AG10803 (cell line): ENCODE data around the gene MYO5B.
A peak's percentile ranks its signal among the peaks of the same experiment; 100 is the strongest.

Source experiments
- DNase-seq: peaks from one replicate; pipeline ENCODE4 v3.0.0; 2010; ENCODE audit warnings: low read depth
- H3K4me3 ChIP-seq: 2 replicates; pipeline ENCODE4 v1.5.1; 2011; ENCODE audit warnings: mild to moderate bottlenecking, low read length, control low read depth
- CTCF ChIP-seq: conservative IDR thresholded peaks from 2 replicates; pipeline ENCODE4 v1.5.1; 2011; ENCODE audit warnings: mild to moderate bottlenecking, low read length, control low read depth, inconsistent platforms

Gene MYO5B

GRCh38 chr18:49854681-49855080 lies 340.3 kb downstream of the MYO5B start:
- no peak for DNase-seq
- TF ChIP-seq CTCF: no peak
- H3K4me3 ChIP-seq: no peak overlapping the region

GRCh38 chr18:49853436-49853835 lies 341.5 kb downstream of the MYO5B start:
- no peak for TF ChIP-seq CTCF
- no peak for DNase-seq
- H3K4me3 ChIP-seq: no peak overlapping the region

DNA sequence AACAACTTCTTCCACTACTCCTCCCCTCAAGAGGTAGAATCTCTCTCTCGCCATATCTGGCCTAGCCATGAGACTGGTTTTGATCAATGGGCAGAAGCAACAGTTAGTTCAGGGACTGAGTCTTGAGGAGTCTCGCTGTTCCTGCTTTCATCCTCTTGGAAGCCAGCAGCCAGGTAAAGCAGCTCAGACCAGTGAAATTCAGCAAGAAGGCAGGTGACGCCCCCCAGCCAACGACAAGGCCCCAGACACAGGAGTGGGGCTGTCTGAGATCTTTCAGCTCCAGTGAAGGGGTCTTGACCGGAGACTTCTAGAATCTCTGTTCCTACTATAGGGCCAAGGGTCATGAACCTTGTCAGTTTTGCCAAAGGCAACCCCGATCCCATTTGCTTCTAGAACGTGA lies 341.9 kb downstream of the MYO5B start:
- DNase-seq: no peak
- H3K4me3 ChIP-seq: no peak overlapping the region
- no peak for TF ChIP-seq CTCF

GRCh38 chr18:49851624-49852023 lies 343.3 kb downstream of the MYO5B start:
- no peak for DNase-seq
- no peak for TF ChIP-seq CTCF
- H3K4me3 ChIP-seq: no peak overlapping the region

DNA sequence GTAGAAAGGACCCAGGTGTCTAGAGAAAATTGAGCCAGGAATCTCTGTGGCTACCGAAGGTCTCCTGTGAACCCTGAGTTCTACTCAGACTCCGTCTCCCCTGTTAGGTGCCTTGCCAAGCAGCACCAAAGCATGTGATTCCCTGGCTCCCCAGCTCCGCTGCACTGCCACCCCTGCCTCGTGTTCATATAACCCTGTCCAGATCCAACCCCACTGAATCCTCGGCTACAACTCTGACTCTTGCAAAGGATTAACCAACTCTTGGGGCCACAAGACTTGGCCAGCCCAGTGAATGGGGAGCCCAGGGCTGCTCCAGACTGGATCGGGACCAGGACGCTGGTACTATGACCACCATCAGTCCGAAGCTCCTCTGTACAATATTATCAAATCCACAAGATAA lies 344.3 kb downstream of the MYO5B start:
- TF ChIP-seq CTCF: no peak
- H3K4me3 ChIP-seq: no peak overlapping the region
- DNase-seq: no peak

- no peak overlapping the region for H3K4me3 ChIP-seq
- TF ChIP-seq CTCF: no peak
- DNase-seq: peak; percentile 71
These were observed 345.4 kb downstream of the MYO5B start for GRCh38 chr18:49849331-49850217.

- no peak overlapping the region for H3K4me3 ChIP-seq
- TF ChIP-seq CTCF: no peak
- DNase-seq: no peak
These were observed 346.8 kb downstream of the MYO5B start for GRCh38 chr18:49848115-49848514.
